MG63 (cell line): ENCODE data around the gene GMPR2. TPM values are rescaled to one million over a fixed set of nuclear protein-coding genes. Genes with fewer than 3 reads are reported as not detected.

ENCODE experiments used
- DNase-seq: peaks from one replicate; pipeline ENCODE4 v3.0.0-alpha.2; 2020
- H3K27me3 ChIP-seq: fragments of 250-450 bp; sonication (Bioruptor Pico); 2 replicates; pipeline ENCODE4 v1.5.1; 2020; ENCODE audit warnings: mild to moderate bottlenecking, moderate library complexity
- H3K36me3 ChIP-seq: fragments of 250-450 bp; sonication (Bioruptor Pico); 2 replicates; pipeline ENCODE4 v1.5.1; 2020; ENCODE audit warnings: mild to moderate bottlenecking, moderate library complexity
- H3K4me3 ChIP-seq: fragments of 250-450 bp; sonication (Bioruptor Pico); 2 replicates; pipeline ENCODE4 v1.5.1; 2020; ENCODE audit warnings: mild to moderate bottlenecking, moderate library complexity
- H3K9me3 ChIP-seq: fragments of 250-450 bp; sonication (Bioruptor Pico); 2 replicates; pipeline ENCODE4 v1.5.1; 2020; ENCODE audit warnings: mild to moderate bottlenecking, moderate library complexity
- total RNA-seq: library from RNA; depleted of rRNA; stranded (reverse); fragments of >200 nt; shearing (Covaris generic); gene quantifications from 2 replicates; pipeline ENCODE4 v1.2.3, GENCODE V29; 2014; ENCODE audit warnings: low replicate concordance

GMPR2 gene
- total RNA-seq, 1 experiment from 2014 or later = 54.0 TPM

DNA sequence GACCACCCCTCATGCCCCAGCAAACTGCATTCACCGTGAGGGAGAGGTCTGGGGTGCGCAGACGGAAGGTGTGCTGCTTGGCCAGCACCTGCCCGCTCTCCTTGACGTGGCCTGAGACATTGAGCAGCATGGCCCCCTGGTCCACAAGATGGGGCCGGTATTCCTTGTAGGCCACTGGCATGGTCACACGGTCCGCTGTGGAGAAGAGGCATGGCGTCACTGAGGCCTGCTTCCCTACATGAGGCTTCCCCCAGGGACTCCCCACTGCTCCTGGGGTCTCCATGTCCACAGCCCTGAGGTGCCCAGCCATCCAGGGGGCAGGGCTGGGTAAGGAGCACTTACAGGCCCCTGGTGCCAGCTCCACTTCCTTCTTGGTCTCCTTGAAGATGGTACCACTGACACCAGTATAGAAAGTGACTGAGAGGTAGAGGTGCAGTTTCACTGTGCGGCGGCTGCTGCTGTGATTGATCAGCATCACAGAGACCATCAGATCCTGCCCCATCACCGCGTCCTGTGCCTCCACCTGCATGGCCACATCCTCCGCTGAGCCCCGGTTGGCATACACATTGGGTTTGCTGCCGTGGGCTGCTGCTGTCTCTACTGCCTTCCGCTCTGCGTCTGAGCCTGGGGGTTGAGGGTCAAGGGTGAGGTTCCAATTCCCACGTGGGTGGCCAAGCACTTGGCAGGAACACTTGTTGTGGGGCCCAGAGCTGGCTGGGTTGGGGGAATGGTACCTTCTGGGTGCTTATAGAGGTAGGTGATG is 22.1 kb downstream of the GMPR2 start:
- no peak overlapping the region for H3K4me3 ChIP-seq
- H3K36me3 ChIP-seq = no peaks in the 10 kb centered on the region
- H3K27me3 ChIP-seq = no peaks in the 10 kb centered on the region
- no peak for DNase-seq
- no peaks in the 10 kb centered on the region for H3K9me3 ChIP-seq

GRCh38 chr14:24255438-24255837 is 22.7 kb downstream of the GMPR2 start:
- no peaks in the 10 kb centered on the region for H3K9me3 ChIP-seq
- no peak overlapping the region for H3K4me3 ChIP-seq
- H3K27me3 ChIP-seq = no peaks in the 10 kb centered on the region
- no peak for DNase-seq
- no peaks in the 10 kb centered on the region for H3K36me3 ChIP-seq

- Histone ChIP-seq H3K9me3 (no peaks in the 10 kb centered on the region), H3K36me3 (no peaks in the 10 kb centered on the region), H3K27me3 (no peaks in the 10 kb centered on the region), H3K4me3 (no peak overlapping the region)
- DNase-seq = no peak
Measured at GRCh38 chr14:24255931-24256711, 23.4 kb downstream of the GMPR2 start.

- DNase-seq = no peak
- H3K27me3 ChIP-seq = no peaks in the 10 kb centered on the region
- H3K9me3 ChIP-seq = no peaks in the 10 kb centered on the region
- H3K4me3 ChIP-seq = no peak overlapping the region
- no peaks in the 10 kb centered on the region for H3K36me3 ChIP-seq
Measured at GRCh38 chr14:24256960-24257359, 24.2 kb downstream of the GMPR2 start.

GRCh38 chr14:24258119-24258518 is 25.4 kb downstream of the GMPR2 start:
- DNase-seq = no peak
- H3K4me3 ChIP-seq = no peak overlapping the region
- no peaks in the 10 kb centered on the region for H3K27me3 ChIP-seq
- H3K9me3 ChIP-seq = no peaks in the 10 kb centered on the region
- H3K36me3 ChIP-seq = no peaks in the 10 kb centered on the region

DNA sequence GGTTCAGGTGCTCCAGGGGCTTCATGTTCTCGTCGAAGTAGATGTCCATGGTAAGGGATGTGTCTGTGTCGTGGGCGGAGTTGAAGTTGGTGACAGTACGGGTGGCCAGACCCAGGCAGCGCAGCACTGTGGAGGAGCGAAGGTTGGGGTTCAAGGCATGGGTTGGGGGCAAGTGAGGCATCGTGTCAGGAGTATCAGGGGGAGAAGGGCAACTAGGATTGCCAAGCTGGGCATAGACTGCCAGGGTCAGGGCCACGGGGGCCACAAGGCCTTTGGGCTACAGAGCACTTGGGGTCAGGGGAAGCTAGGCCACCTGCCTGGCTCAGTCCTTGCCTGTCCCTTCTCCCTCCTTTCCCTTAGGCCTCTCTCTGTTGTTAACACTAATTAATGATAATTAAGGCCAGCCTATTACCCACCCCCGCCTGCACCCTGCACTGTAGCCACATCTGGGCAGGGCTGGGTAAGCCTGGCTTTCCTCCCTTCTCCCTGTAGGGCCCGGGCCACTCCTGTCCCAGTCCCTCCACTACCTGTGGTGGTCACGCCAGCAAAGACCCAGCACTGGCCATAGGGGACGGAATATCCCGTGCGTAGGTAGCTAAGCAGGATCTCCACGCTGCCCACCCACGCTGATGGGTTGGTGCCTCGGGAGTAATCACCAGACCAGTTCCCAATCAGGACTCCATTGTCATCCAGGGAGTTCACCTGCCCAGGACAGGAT is 26.0 kb downstream of the GMPR2 start:
- H3K27me3 ChIP-seq = no peaks in the 10 kb centered on the region
- DNase-seq = no peak
- no peaks in the 10 kb centered on the region for H3K36me3 ChIP-seq
- H3K9me3 ChIP-seq = no peaks in the 10 kb centered on the region
- H3K4me3 ChIP-seq = no peak overlapping the region

DNA sequence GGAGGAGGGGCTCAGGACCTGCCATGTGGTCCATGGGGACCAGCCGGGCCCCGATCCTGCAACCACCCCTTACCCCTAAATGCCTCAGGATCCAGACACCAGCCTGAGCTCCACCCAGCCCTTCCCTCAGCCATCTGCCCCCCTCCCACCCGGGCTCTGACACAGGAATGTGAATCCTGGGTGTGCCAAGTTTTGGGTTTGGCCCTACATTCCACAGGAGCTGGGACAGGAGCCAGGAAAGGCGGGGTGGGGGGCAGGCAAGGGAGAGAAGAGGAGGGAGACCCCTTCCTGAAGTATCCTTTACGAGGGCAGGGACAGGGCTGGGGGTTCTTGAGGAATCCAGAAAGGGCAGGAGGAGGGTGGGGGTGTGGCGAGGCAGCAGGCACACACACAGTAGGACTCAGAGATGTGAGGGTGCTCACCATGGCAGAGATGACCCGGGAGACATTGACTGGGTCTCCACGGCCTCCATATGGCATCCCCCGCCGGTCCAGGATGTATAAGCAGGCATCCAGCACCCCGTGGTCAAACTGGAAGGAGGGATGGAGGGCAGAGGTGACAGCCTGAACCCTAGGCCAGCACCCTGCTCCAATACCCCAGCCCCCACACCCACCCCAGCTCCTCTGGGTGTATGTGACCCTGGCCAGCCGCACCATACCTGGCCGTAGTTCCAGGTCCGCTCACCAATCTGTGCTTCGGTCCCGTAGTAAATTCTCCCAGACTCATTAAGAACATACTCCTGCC is 26.7 kb downstream of the GMPR2 start:
- Histone ChIP-seq H3K27me3 (no peaks in the 10 kb centered on the region), H3K9me3 (no peaks in the 10 kb centered on the region), H3K36me3 (no peaks in the 10 kb centered on the region), H3K4me3 (no peak overlapping the region)
- peak; percentile 59 for DNase-seq

GRCh38 chr14:24260026-24260779 is 27.5 kb downstream of the GMPR2 start:
- no peaks in the 10 kb centered on the region for H3K9me3 ChIP-seq
- no peak for DNase-seq
- no peaks in the 10 kb centered on the region for H3K36me3 ChIP-seq
- H3K4me3 ChIP-seq = no peak overlapping the region
- no peaks in the 10 kb centered on the region for H3K27me3 ChIP-seq

GRCh38 chr14:24260780-24261157 is 28.0 kb downstream of the GMPR2 start:
- Histone ChIP-seq H3K36me3 (no peaks in the 10 kb centered on the region), H3K4me3 (no peak overlapping the region), H3K27me3 (no peaks in the 10 kb centered on the region), H3K9me3 (no peaks in the 10 kb centered on the region)
- no peak for DNase-seq

- no peak for DNase-seq
- H3K9me3 ChIP-seq = no peaks in the 10 kb centered on the region
- H3K4me3 ChIP-seq = no peak overlapping the region
- no peaks in the 10 kb centered on the region for H3K36me3 ChIP-seq
- no peaks in the 10 kb centered on the region for H3K27me3 ChIP-seq
Measured at GRCh38 chr14:24261256-24261968, 28.7 kb downstream of the GMPR2 start.

- no peak for DNase-seq
- Histone ChIP-seq H3K4me3 (no peak overlapping the region), H3K36me3 (no peaks in the 10 kb centered on the region), H3K9me3 (no peaks in the 10 kb centered on the region), H3K27me3 (no peaks in the 10 kb centered on the region)
Measured at GRCh38 chr14:24261969-24262327, 29.2 kb downstream of the GMPR2 start.

DNA sequence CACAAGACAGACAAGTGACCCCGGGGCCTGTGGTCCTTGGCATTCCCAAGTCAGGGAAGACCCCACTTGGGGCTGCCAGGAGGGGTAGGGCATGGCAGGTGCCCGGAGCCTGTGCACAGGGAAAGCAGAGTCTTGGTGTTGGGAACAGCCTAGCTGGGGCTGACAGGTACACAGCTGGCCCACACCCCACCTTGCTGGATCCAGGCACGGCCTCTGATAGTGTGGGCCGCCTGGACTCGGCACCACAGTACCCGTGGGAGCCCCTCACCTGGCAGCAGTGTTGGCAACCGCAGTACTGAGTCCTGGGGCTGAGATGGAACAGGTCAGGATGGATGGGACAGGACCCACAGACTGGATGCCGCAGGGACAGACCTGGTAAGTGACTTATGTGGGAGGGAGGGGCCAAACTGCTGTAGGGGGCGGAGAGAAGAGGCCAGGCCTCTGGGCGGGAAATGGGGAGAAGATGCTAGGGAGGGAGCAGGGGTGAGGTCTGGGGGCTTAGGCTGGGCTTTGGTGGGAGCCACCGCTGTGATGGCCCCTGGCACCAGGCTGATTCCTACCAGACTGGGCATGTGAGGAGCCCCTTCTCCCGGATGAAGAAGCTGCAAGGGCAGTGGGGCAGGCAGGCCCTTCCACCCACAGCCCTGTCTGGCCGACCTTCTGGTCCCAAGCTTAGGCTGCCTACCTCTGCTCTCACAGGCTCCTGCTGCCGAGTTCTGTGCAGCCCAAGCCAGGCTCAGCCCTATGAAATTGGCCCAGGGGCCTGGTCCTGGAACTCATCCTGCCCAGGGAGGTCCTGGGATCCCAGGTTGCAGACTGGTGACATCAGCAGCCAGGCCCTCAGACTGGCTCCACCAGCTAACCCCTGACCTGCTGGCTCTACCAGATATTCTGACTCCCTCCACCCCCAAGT is 30.3 kb downstream of the GMPR2 start, which contains the start of gene TGM1:
TGM1 (minus strand) TSS at position 357 of the 913 bp plus-strand sequence. CDS start 825 bp downstream, outside the sequence.
- DNase-seq = no peak
- Histone ChIP-seq H3K4me3 (no peak within 1 kb of the TSS), H3K36me3 (no peaks in the 10 kb centered on the region)

DNA sequence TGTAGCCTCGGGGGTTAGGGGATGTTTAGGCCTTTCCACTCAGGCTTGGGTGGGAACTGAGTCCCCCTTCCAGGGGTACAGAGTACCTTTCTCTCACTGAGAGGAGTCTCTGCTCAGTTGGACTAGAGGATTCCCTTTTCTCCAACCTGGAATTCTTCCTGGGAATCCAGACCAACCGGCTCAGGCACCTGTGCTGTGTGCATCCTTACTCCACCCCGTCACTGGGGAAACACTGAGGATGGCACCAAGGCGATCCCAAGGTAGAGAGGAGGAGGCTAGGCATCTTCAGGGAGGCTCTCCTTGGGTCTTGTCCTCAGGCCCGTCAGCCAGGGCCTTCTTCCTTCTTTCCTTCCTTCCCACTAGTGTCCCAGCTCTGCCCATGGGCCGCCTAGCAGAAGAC is 31.1 kb downstream of the GMPR2 start:
- Histone ChIP-seq H3K4me3 (no peak overlapping the region), H3K9me3 (no peaks in the 10 kb centered on the region), H3K36me3 (no peaks in the 10 kb centered on the region), H3K27me3 (no peaks in the 10 kb centered on the region)
- DNase-seq = no peak

More for the DNA sequence above, 30.3 kb downstream of the GMPR2 start, which contains the start of gene TGM1:
- Histone ChIP-seq H3K9me3 (no peaks in the 10 kb centered on the region), H3K27me3 (no peaks in the 10 kb centered on the region)

GRCh38 chr14:24264298-24264697 is 31.6 kb downstream of the GMPR2 start:
- H3K27me3 ChIP-seq = no peaks in the 10 kb centered on the region
- no peaks in the 10 kb centered on the region for H3K9me3 ChIP-seq
- DNase-seq = no peak
- no peaks in the 10 kb centered on the region for H3K36me3 ChIP-seq
- H3K4me3 ChIP-seq = no peak overlapping the region
